ENCODE measurements around the gene PITPNM3.

- TF ChIP-seq CTCF (IDR thresholded peaks at IDR 0.05) (no peak), POLR2A (IDR thresholded peaks at IDR 0.05) (no peak)
Observed at GRCh38 chr17:6525141-6525540, 31.2 kb downstream of the PITPNM3 start.
